B cell (primary cell): Measurements from ENCODE around the gene SEC14L1. TPM values are rescaled to one million over a fixed set of nuclear protein-coding genes. Genes with fewer than 3 reads are reported as not detected.

Experiments
- ATAC-seq: fragments of 200-7000 bp; cut with Tn5 transposase; one replicate; pipeline ENCODE4 v1.10.0; 2021; ENCODE audit warnings: low read depth, mild to moderate bottlenecking, moderate number of reproducible peaks, moderate library complexity
- CTCF ChIA-PET: fragments of 350-600 bp; sonication (Branson Sonifier 250); formaldehyde crosslinking; loops from one replicate; lab custom pipeline; 2021; ENCODE audit warnings: antibody characterized with exemption, inconsistent platforms; lab: Charles Lee
- POLR2A ChIA-PET: fragments of 350-600 bp; sonication (Branson Sonifier 250); formaldehyde crosslinking; loops from one replicate; lab custom pipeline; 2021; ENCODE audit warnings: antibody characterized with exemption; lab: Charles Lee
- DNase-seq: peaks from one replicate; pipeline ENCODE4 v3.0.0; 2013
- H2AFZ ChIP-seq: 2 replicates; pipeline ENCODE4 v1.6.1; 2012; ENCODE audit warnings: mild to moderate bottlenecking, low read depth, low read length; ENCODE audit not compliant: insufficient read depth, poor library complexity, severe bottlenecking
- H3K27ac ChIP-seq, 2 donors: 1 replicate in 1 of 2; 2 replicates in 1 of 2; pipeline ENCODE4 v1.5.1; 2012 to 2013; ENCODE audit warnings: low read length in 2 of 2, mild to moderate bottlenecking in 2 of 2, moderate library complexity in 1 of 2
- H3K27me3 ChIP-seq, 4 experiments: fragments of 200-600 bp in 1 of 4; sonication (generic) in 1 of 4; replicated peaks in 1 of 4; 1 replicate in 2 of 4; 2 replicates in 2 of 4; pipeline versions ENCODE4 v1.6.1 to v1.7.0; 2013 to 2016; ENCODE audit warnings: low read length in 3 of 4, mild to moderate bottlenecking in 2 of 4, mixed read lengths in 1 of 4, moderate library complexity in 1 of 4; ENCODE audit not compliant: insufficient read depth in 4 of 4, control insufficient read depth in 3 of 4; ENCODE audit errors: control extremely low read depth in 1 of 4
- H3K36me3 ChIP-seq, 2 experiments: replicated peaks in 1 of 2; 1 replicate in 1 of 2; 2 replicates in 1 of 2; pipeline versions ENCODE4 v1.6.1 to v1.7.1; 2013; ENCODE audit warnings: low read length in 1 of 2; ENCODE audit not compliant: insufficient read depth in 2 of 2, control insufficient read depth in 1 of 2; ENCODE audit errors: control extremely low read depth in 1 of 2, extremely low read depth in 1 of 2
- H3K4me1 ChIP-seq, 2 donors: fragments of 200-600 bp in 1 of 2; sonication (generic) in 1 of 2; 1 replicate in 1 of 2; 2 replicates in 1 of 2; pipeline versions ENCODE4 v1.5.1 to v1.6.1; 2013 to 2017; ENCODE audit warnings: low read length in 2 of 2; ENCODE audit not compliant: control insufficient read depth in 2 of 2, insufficient read depth in 2 of 2
- H3K4me2 ChIP-seq: replicated peaks from 2 replicates; pipeline ENCODE3; 2012; ENCODE audit warnings: mild to moderate bottlenecking, low read depth, low read length; ENCODE audit not compliant: poor library complexity, severe bottlenecking
- H3K4me3 ChIP-seq, 5 experiments: fragments of 200-600 bp in 1 of 5; sonication (generic) in 1 of 5; 1 replicate in 3 of 5; 2 replicates in 2 of 5; pipeline versions ENCODE4 v1.5.1 to v1.7.0; 2011 to 2016; ENCODE audit warnings: low read length in 4 of 5, mild to moderate bottlenecking in 4 of 5, low read depth in 2 of 5, control low read depth in 1 of 5, moderate library complexity in 1 of 5; ENCODE audit not compliant: insufficient read depth in 1 of 5; ENCODE audit errors: control extremely low read depth in 1 of 5, extremely low read depth in 1 of 5
- H3K79me2 ChIP-seq: fragments of 200-600 bp; sonication (generic); one replicate; pipeline ENCODE4 v1.6.0; 2016; ENCODE audit warnings: low read length; ENCODE audit not compliant: control insufficient read depth, insufficient read depth
- H3K9ac ChIP-seq: fragments of 200-600 bp; sonication (generic); 2 replicates; pipeline ENCODE4 v1.6.1; 2017; ENCODE audit warnings: mild to moderate bottlenecking, low read length, moderate library complexity
- H3K9me3 ChIP-seq, 3 donors: one replicate each; pipeline versions ENCODE4 v1.6.1 to v1.7.1; 2013; ENCODE audit warnings: low read length in 2 of 3; ENCODE audit not compliant: control insufficient read depth in 2 of 3, insufficient read depth in 1 of 3; ENCODE audit errors: control extremely low read depth in 1 of 3
- H4K20me1 ChIP-seq: 2 replicates; pipeline ENCODE4 v1.6.0; 2012; ENCODE audit warnings: mild to moderate bottlenecking, low read length; ENCODE audit not compliant: insufficient read depth, control insufficient read depth, poor library complexity, severe bottlenecking
- H3K27ac Mint-ChIP-seq: one replicate; pipeline ENCODE4 v1.8.0; 2021; ENCODE audit warnings: mixed read lengths
- H3K27me3 Mint-ChIP-seq: one replicate; pipeline ENCODE4 v1.8.0; 2021; ENCODE audit warnings: mixed read lengths
- H3K4me1 Mint-ChIP-seq: one replicate; pipeline ENCODE4 v1.8.0; 2021; ENCODE audit warnings: mixed read lengths
- H3K4me3 Mint-ChIP-seq: one replicate; pipeline ENCODE4 v1.8.0; 2021; ENCODE audit warnings: mixed read lengths
- H3K9me3 Mint-ChIP-seq: one replicate; pipeline ENCODE4 v1.8.0; 2022; ENCODE audit warnings: mixed read lengths; ENCODE audit not compliant: insufficient read depth
- CTCF ChIP-seq: fragments of 200-600 bp; IDR thresholded peaks from one replicate; pipeline ENCODE4 v1.8.0; 2022; ENCODE audit warnings: antibody characterized with exemption, mild to moderate bottlenecking
- EZH2 ChIP-seq: IDR thresholded peaks from 2 replicates; pipeline ENCODE4 v1.6.1; 2012; ENCODE audit warnings: borderline replicate concordance, low read depth, mild to moderate bottlenecking, moderate library complexity, low read length; ENCODE audit not compliant: insufficient read depth, poor library complexity, severe bottlenecking
- WGBS: methylation state at CpG from one replicate; pipeline ENCODE4 v1.1.5; 2013; ENCODE audit warnings: missing lambda C conversion rate; ENCODE audit not compliant: insufficient coverage; 5-methylcytosine and 5-hydroxymethylcytosine counted together
- intact Hi-C: fragments of 100-400 bp; cut with micrococcal nuclease; formaldehyde crosslinking; loops from one replicate; pipeline ENCODE4 v1.10.0; 2022
- polyA plus RNA-seq: library from polyadenylated mRNA; depleted of rRNA; stranded (reverse); fragments of >200 nt; gene quantifications from 2 replicates; pipeline ENCODE4 v1.2.3, GENCODE V29; 2012
- total RNA-seq, 2 donors: library from RNA; stranded (reverse); fragments of 120-200 nt in 1 of 2; gene quantifications; 1 replicate in 1 of 2; 2 replicates in 1 of 2; pipeline versions ENCODE4 v1.2.3 to v1.2.4, GENCODE V29; 2013 to 2022

SEC14L1 gene
- total and polyA plus RNA-seq, 2 donors (not counting 1 experiment from before 2014, with no cell fraction given): 37.7 to 103 TPM

- no peak overlapping the region for H3K27ac Mint-ChIP-seq
- WGBS: 94% methylated on average over 6 of the region's 7 CpGs
These were observed 19.9 kb upstream of the SEC14L1 start for GRCh38 chr17:77120868-77121267.

More at GRCh38 chr17:77120868-77121267, 19.9 kb upstream of the SEC14L1 start:
- Histone ChIP-seq H3K27ac (no peak overlapping the region), H4K20me1 (no peaks in the 10 kb centered on the region), H3K9ac (no peak overlapping the region), H3K4me2 (no peak overlapping the region), H3K4me3 (no peak overlapping the region), H3K4me1 (no peaks in the 10 kb centered on the region), H3K27me3 (no peaks in the 10 kb centered on the region), H3K36me3 (no peaks in the 10 kb centered on the region), H3K79me2 (no peaks in the 10 kb centered on the region), H2AFZ (no peak overlapping the region), H3K9me3 (no peaks in the 10 kb centered on the region)
- H3K27me3 Mint-ChIP-seq: no peaks in the 10 kb centered on the region
- no peak for ATAC-seq
- intact Hi-C loops: no loop called here
- no peak for DNase-seq
- no peaks in the 10 kb centered on the region for H3K4me1 Mint-ChIP-seq
- CTCF ChIA-PET: interaction anchor here (1.3 to 1.8 kb wide), 2 partner anchors 11 to 15 kb away, joined by 3 to 5 read pairs; no protein-coding TSS in a partner anchor
- POLR2A ChIA-PET: interaction anchor here (0.7 kb wide), 1 partner anchor 158 kb away, joined by 4 read pairs; no protein-coding TSS in a partner anchor
- TF ChIP-seq EZH2 (no peak), CTCF (no peak)
- H3K4me3 Mint-ChIP-seq: no peak overlapping the region
- H3K9me3 Mint-ChIP-seq: no peaks in the 10 kb centered on the region
